Body of pancreas (tissue), 4 donors: ENCODE results near the gene RPS5. TPM values are rescaled to one million over a fixed set of nuclear protein-coding genes. Genes with fewer than 3 reads are reported as not detected.
"Not testable (repeated sequence)": the region's sequence is repeated elsewhere in the genome, so short reads cannot be mapped to it uniquely, and the experiment has no call there.

ENCODE experiments used
- ATAC-seq: fragments of 150-250 bp; one replicate; pipeline ENCODE4 v1.9.1; 2016
- DNase-seq, 4 donors: peaks; one replicate each; pipeline ENCODE4 v3.0.0-alpha.2; 2019
- H3K27ac ChIP-seq, 4 donors: fragments of 200-600 bp; sonication (generic); 1 replicate in 3 of 4; 2 replicates in 1 of 4; pipeline versions ENCODE4 v1.5.1 to v1.6.1; 2016 to 2019; ENCODE audit warnings: mild to moderate bottlenecking in 1 of 4, mixed read lengths in 1 of 4, moderate library complexity in 1 of 4
- H3K27me3 ChIP-seq, 2 donors: fragments of 200-600 bp; sonication (generic); one replicate each; pipeline ENCODE4 v1.6.0; 2016; ENCODE audit warnings: mild to moderate bottlenecking in 1 of 2
- H3K36me3 ChIP-seq, 2 donors: fragments of 200-600 bp; sonication (generic); replicated peaks in 1 of 2; 2 replicates each; pipeline ENCODE4 v1.5.1; 2016; ENCODE audit warnings: low read depth in 2 of 2; ENCODE audit not compliant: insufficient read depth in 1 of 2
- H3K4me1 ChIP-seq: fragments of 200-600 bp; sonication (generic); one replicate; pipeline ENCODE4 v1.6.0; 2016
- H3K4me3 ChIP-seq, 2 donors: fragments of 200-600 bp; sonication (generic); 1 replicate in 1 of 2; 2 replicates in 1 of 2; pipeline ENCODE4 v1.5.1; 2016 to 2019
- H3K9me3 ChIP-seq, 3 donors: fragments of 200-600 bp; sonication (generic); 1 replicate in 2 of 3; 2 replicates in 1 of 3; pipeline ENCODE4 v1.5.1; 2016
- POLR2A ChIP-seq, 3 donors: fragments of 450-650 bp; IDR thresholded peaks; one replicate each; pipeline ENCODE4 v1.6.1; 2016; ENCODE audit warnings: antibody characterized with exemption in 3 of 3, mild to moderate bottlenecking in 2 of 3
- WGBS, 2 donors: methylation state at CpG; one replicate each; pipeline ENCODE4 v1.1.5; 2017; 5-methylcytosine and 5-hydroxymethylcytosine counted together
- intact Hi-C: fragments of 100-400 bp; cut with DNase I; formaldehyde crosslinking; loops from one replicate; pipeline ENCODE4 v1.15.1; 2023
- total RNA-seq, 2 donors: library from RNA; depleted of rRNA; stranded (reverse); fragments of >200 nt; gene quantifications; one replicate each; pipeline ENCODE4 v1.1.0, GENCODE V29; 2016
- TF ChIP-seq, protein P1 (sequence below), 7 experiments: fragments of 450-650 bp in 4 of 7; fragments of 200-600 bp in 3 of 7; sonication (generic) in 3 of 7; IDR thresholded peaks; one replicate each; pipeline ENCODE4 v1.5.1; 2016 to 2019; ENCODE audit warnings: antibody characterized with exemption in 7 of 7

Gene RPS5
- total RNA-seq, 2 donors from 2014 or later, result 577 to 1,133 TPM

DNA sequence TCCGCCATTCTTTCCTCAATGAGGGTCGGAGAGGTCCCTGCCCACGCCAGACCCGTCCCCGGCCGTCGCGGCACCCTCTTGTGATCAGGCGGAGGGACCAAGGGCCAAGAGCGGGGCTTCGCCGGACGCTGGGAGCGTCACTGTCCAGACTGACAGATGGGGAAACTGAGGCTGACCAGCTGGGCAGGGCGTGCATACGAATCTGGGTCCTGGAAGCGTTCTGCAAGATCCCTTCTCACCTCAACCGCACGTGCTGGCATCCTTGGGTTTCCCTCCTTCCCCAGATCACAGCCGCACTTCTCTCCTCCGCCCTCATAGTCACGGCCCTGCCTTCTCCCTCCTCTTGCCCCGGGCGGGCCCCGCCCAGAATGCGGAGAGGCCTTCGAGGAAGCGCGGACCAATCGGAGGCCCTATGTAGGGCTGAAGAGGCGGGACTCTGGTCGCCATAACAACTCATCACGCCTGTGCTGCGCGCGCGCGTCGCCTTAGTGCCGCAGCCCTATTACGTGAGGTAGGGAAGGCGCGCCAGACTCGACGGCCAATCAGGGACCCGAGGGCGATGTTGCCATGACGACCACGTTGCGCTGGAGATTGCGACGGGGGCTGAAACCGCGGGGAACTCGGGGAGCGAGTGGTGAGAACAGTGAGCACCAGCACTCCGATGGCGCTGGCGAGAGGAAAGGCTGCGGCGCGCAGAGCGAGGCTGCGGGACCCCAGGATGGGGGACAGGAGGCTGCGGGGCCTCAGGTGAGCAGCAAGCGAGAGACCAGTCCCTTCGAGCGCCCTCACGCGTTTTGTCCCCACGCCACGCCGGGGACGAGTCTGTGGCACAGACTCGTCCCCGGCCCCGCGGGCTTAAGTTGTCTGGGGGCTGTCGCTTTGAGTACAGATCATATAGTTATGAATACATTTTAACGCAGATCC lies 14.1 kb downstream of the RPS5 start:
- 1 to 3% methylated on average over 42 to 80 of the region's 80 CpGs for WGBS, 2 donors
- peak; percentile 99 to 100 (median 100) for DNase-seq
- peak; percentile 100 for ATAC-seq
- Histone ChIP-seq H3K27me3 (no peaks in the 10 kb centered on the region), H3K27ac (peak overlapping the region in 3 of 4 donors; percentile 31 to 85 (median 71)), H3K4me3 (peak overlapping the region; percentile 2 to 16), H3K9me3 (no peaks in the 10 kb centered on the region), H3K36me3 (no peaks in the 10 kb centered on the region), H3K4me1 (peaks cover 16% of the 10 kb centered on the region)
- peak; percentile 62 to 88 (median 86) for TF ChIP-seq POLR2A (IDR thresholded peaks at IDR 0.05)
- TF ChIP-seq, protein P1, sequence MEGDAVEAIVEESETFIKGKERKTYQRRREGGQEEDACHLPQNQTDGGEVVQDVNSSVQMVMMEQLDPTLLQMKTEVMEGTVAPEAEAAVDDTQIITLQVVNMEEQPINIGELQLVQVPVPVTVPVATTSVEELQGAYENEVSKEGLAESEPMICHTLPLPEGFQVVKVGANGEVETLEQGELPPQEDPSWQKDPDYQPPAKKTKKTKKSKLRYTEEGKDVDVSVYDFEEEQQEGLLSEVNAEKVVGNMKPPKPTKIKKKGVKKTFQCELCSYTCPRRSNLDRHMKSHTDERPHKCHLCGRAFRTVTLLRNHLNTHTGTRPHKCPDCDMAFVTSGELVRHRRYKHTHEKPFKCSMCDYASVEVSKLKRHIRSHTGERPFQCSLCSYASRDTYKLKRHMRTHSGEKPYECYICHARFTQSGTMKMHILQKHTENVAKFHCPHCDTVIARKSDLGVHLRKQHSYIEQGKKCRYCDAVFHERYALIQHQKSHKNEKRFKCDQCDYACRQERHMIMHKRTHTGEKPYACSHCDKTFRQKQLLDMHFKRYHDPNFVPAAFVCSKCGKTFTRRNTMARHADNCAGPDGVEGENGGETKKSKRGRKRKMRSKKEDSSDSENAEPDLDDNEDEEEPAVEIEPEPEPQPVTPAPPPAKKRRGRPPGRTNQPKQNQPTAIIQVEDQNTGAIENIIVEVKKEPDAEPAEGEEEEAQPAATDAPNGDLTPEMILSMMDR (IDR thresholded peaks at IDR 0.05), result no peak
- intact Hi-C loops, result no loop called here

DNA sequence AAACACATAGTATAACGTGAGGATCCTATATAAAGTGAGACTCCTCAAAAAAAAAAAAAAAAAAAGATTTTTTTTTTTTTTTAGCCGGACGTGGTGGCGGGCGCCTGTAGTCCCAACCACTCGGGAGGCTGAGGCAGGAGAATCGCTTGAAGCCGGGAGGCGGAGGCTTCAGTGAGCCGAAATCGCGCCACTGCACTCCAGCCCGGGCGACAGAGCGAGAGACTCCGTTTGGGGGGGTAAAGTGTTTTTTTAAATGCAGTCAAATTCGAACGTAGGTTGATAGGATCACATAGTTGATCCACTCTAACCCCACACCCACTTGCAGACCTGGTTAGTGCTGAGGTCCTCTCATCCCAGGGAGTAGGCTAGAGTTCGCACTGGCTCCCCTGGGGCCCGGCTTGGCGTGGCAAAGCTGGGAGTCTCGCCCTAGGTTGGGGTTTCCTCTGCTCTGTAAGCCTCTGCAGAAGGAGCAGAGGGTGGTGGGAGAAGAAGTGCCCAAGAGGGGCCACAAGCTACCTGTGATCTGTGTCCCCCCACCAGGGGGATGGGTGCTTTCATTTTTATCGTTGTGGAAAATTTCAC lies 14.9 kb downstream of the RPS5 start:
- ATAC-seq, result no peak
- peaks cover 19% of the 10 kb centered on the region for H3K4me1 ChIP-seq
- TF ChIP-seq POLR2A (IDR thresholded peaks at IDR 0.05), result no peak
- TF ChIP-seq, protein P1 (IDR thresholded peaks at IDR 0.05), result no peak
- 22 to 37% methylated on average over 16 to 23 of the region's 23 CpGs for WGBS, 2 donors
- no peaks in the 10 kb centered on the region for H3K27me3 ChIP-seq
- no peaks in the 10 kb centered on the region for H3K9me3 ChIP-seq
- H3K4me3 ChIP-seq, result peak overlapping the region in 1 of 2 donors; percentile 16
- no peak for DNase-seq
- no peaks in the 10 kb centered on the region for H3K36me3 ChIP-seq
- peak overlapping the region in 2 of 4 donors; percentile 31 to 85 for H3K27ac ChIP-seq
- intact Hi-C loops, result no loop called here

DNA sequence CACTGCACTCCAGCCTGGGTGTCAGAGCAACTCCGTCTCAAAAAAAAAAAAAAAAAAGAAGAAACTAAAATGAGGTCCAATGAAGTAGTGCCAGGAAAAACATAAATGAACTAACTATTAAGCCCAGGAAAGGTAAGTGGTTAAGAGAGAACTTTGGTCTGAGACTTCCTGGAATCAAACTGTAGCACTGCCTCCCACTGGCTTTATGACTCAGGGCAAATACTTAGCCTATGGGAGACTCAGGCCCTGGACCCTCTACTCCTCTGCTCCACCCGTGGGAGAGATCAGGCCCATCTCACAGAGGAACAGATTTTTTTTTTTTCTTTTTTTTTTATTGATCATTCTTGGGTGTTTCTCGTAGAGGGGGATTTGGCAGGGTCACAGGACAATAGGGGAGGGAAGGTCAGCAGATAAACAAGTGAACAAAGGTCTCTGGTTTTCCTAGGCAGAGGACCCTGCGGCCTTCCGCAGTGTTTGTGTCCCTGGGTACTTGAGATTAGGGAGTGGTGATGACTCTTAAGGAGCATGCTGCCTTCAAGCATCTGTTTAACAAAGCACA lies 16.9 kb downstream of the RPS5 start:
- DNase-seq, H3K36me3 ChIP-seq, intact Hi-C loops, H3K27me3 ChIP-seq, H3K4me3 ChIP-seq, H3K27ac ChIP-seq, H3K9me3 ChIP-seq, ATAC-seq: not testable (repeated sequence)
- WGBS, 2 donors, result 61 to 67% methylated on average over 4 to 5 of the region's 5 CpGs
- H3K4me1 ChIP-seq, result peaks cover 28% of the 10 kb centered on the region

DNA sequence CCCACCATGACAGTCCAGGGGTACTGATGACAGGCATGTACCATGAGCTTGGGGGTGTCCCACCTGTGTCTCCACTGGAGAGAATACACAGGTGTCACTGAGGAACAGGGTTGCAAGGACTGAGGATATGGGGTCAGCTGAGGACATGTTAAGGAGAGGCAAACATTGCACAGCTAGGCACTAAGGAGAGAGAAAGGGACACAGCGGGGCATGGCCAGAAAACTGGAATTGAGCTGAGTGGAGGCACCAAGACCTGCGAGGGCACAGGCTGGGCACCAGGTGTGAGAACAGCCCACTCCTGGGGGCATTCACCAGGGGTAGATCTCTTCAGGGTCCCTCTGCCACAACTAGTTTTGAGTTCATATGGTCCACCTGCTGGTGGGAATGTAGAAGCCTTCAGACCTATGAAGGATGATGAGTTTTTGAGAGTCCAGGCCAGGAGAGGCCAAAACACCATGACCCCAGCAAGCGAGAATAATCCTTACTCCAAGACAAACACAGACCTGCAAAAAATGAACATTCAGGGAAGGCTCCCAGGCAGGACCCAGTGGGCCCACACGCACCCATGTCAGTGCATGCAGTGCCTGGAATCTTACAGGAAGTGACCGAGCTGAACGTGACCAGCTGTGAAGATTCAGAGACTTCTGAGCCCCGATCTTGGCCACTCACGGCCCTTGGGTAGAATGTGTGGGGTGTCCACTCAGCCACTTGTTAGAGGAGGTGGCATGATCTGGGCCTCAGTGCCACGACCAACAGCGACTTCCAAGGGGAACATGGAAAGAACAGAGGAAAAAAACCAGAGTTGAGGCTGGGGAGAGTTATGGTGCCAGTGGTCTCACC lies 20.0 kb downstream of the RPS5 start:
- DNase-seq (no peak), ATAC-seq (no peak)
- Histone ChIP-seq H3K36me3 (no peaks in the 10 kb centered on the region), H3K27me3 (no peaks in the 10 kb centered on the region), H3K4me1 (peaks cover 27% of the 10 kb centered on the region), H3K27ac (peak overlapping the region in 2 of 4 donors; percentile 65 to 84), H3K9me3 (no peaks in the 10 kb centered on the region), H3K4me3 (no peak overlapping the region)
- WGBS, 2 donors, result 53 to 68% methylated on average over 8 to 10 of the region's 10 CpGs
- TF ChIP-seq, protein P1 (IDR thresholded peaks at IDR 0.05), result peak in 2 of 7 experiments; percentile 17 to 31
- no peak for TF ChIP-seq POLR2A (IDR thresholded peaks at IDR 0.05)
- intact Hi-C loops, result no loop called here
